Activated CD4-positive, alpha-beta memory T cell treated with anti-CD3 and anti-CD28 coated beads for 36 hours (primary cell): ENCODE data around the gene AMY1A. TPM values are rescaled to one million over a fixed set of nuclear protein-coding genes. Genes with fewer than 3 reads are reported as not detected.
"Not testable (repeated sequence)": the region's sequence is repeated elsewhere in the genome, so short reads cannot be mapped to it uniquely, and the experiment has no call there.

Experiments
- CTCF ChIA-PET: fragments of 350-600 bp; sonication (Branson Sonifier 250); formaldehyde crosslinking; loops from one replicate; lab custom pipeline; 2021; ENCODE audit warnings: antibody characterized with exemption, inconsistent platforms; lab: Charles Lee
- POLR2A ChIA-PET: fragments of 350-600 bp; sonication (Branson Sonifier 250); formaldehyde crosslinking; loops from one replicate; lab custom pipeline; 2021; ENCODE audit warnings: antibody characterized with exemption; lab: Charles Lee
- DNase-seq: peaks from one replicate; pipeline ENCODE4 v3.0.0-alpha.2; 2020
- H3K27ac Mint-ChIP-seq: one replicate; pipeline ENCODE4 v1.8.0; 2021; ENCODE audit warnings: mixed read lengths
- H3K27me3 Mint-ChIP-seq: one replicate; pipeline ENCODE4 v1.8.0; 2021; ENCODE audit warnings: mixed read lengths
- H3K36me3 Mint-ChIP-seq: one replicate; pipeline ENCODE4 v1.8.0; 2021; ENCODE audit warnings: mixed read lengths
- H3K4me1 Mint-ChIP-seq: one replicate; pipeline ENCODE4 v1.8.0; 2021; ENCODE audit warnings: low read depth, mixed read lengths
- H3K4me3 Mint-ChIP-seq: one replicate; pipeline ENCODE4 v1.8.0; 2021; ENCODE audit warnings: mild to moderate bottlenecking, mixed read lengths
- H3K9me3 Mint-ChIP-seq: one replicate; pipeline ENCODE4 v1.8.0; 2021; ENCODE audit warnings: mixed read lengths
- intact Hi-C: fragments of 100-400 bp; cut with micrococcal nuclease; formaldehyde crosslinking; loops from one replicate; pipeline ENCODE4 v1.15.1; 2023
- total RNA-seq, 2 experiments: library from RNA; stranded (reverse); gene quantifications; one replicate each; pipeline ENCODE4 v1.2.3, GENCODE V29; 2021

AMY1A gene
- not detected for total RNA-seq

DNA sequence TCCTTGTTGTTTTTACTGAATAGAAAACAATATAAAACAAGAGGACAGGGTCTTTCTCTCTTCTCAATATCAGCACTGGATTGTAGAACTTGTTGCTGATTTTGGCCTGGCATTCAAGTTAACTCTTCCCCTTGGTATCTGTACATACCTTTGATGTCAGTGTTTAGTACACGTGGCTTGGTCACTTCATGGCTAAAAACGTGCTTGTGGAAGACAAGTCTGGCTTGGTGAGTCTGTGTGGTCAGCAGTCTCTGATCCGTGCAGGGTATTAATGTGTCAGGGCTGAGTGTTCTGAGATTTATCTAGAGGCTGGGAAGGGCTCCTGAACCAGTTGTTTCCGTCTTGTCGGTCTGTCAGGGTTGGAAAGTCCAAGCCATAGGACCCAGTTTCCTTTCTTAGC, at the start of gene AMY1A:
Gene AMY1A (plus strand): TSS at position 301 of the 400 bp plus-strand sequence. CDS start 571 bp downstream, outside the sequence.
- intact Hi-C loops, POLR2A ChIA-PET, CTCF ChIA-PET, H3K27me3 Mint-ChIP-seq, H3K4me1 Mint-ChIP-seq, H3K9me3 Mint-ChIP-seq, H3K36me3 Mint-ChIP-seq, DNase-seq, H3K4me3 Mint-ChIP-seq, H3K27ac Mint-ChIP-seq: not testable (repeated sequence)

- Mint-ChIP-seq H3K4me3 (no peak overlapping the region), H3K9me3 (no peaks in the 10 kb centered on the region), H3K4me1 (no peaks in the 10 kb centered on the region), H3K36me3 (no peaks in the 10 kb centered on the region), H3K27ac (no peak overlapping the region), H3K27me3 (no peaks in the 10 kb centered on the region)
- POLR2A ChIA-PET = no interaction called here
- intact Hi-C loops = no loop called here
- no peak for DNase-seq
- CTCF ChIA-PET = no interaction called here
These were observed 39.2 kb upstream of the AMY1A start for GRCh38 chr1:103616362-103616761.

DNA sequence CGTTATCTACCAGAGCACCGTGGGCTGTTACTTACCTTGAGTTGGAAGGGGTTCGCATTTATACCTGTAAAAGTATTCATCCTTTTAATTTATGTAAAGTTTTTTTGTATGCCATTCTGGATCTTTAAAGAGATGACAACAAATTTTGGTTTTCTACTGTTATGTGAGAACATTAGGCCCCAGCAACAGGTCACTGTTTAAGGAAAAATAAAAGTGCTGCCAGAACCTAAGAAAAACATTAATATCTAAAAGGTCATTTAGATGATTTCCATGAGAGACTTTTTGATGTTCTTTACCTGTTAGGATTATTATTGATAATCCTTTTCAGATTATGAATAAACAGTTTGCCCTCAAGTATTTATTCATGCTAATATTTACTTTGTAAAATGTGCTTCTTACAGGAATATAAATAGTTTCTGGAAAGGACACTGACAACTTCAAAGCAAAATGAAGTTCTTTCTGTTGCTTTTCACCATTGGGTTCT, 38.5 kb upstream of the AMY1A start, which contains the start of gene AMY2A:
Gene AMY2A (plus strand): TSS at position 434 of the 484 bp plus-strand sequence. CDS start 14 bp downstream, at position 448.
- H3K9me3 Mint-ChIP-seq, H3K27me3 Mint-ChIP-seq, H3K36me3 Mint-ChIP-seq, H3K4me3 Mint-ChIP-seq, intact Hi-C loops, POLR2A ChIA-PET, H3K4me1 Mint-ChIP-seq, DNase-seq, H3K27ac Mint-ChIP-seq, CTCF ChIA-PET: not testable (repeated sequence)

GRCh38 chr1:103627436-103627835, 28.1 kb upstream of the AMY1A start:
- H3K27me3 Mint-ChIP-seq, DNase-seq, H3K4me1 Mint-ChIP-seq, CTCF ChIA-PET, H3K9me3 Mint-ChIP-seq, H3K36me3 Mint-ChIP-seq, H3K4me3 Mint-ChIP-seq, H3K27ac Mint-ChIP-seq, intact Hi-C loops, POLR2A ChIA-PET: not testable (repeated sequence)

DNA sequence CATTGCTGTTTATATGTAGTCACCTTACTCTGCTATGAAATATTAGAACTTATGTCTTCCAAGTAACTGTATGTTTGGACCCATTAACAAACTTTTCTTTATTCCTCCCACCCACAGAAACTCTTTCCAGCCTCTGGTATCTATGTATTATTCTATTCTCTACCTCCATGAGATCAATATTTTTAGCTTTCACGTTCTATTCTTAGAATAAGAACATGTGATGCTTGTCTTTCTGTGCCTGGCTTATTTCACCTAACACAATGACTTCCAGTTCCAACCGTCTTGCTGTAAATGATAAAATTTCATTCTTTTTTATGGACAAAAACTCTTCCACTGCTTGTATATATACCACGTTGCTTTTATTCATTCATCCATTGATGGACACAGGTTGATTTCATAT, 14.4 kb upstream of the AMY1A start:
- H3K9me3 Mint-ChIP-seq, H3K4me1 Mint-ChIP-seq, CTCF ChIA-PET, POLR2A ChIA-PET, H3K4me3 Mint-ChIP-seq, DNase-seq, H3K27ac Mint-ChIP-seq, H3K27me3 Mint-ChIP-seq, intact Hi-C loops, H3K36me3 Mint-ChIP-seq: not testable (repeated sequence)

GRCh38 chr1:103643908-103644307, 11.7 kb upstream of the AMY1A start:
- H3K9me3 Mint-ChIP-seq, DNase-seq, H3K27ac Mint-ChIP-seq, CTCF ChIA-PET, H3K4me1 Mint-ChIP-seq, H3K27me3 Mint-ChIP-seq, H3K36me3 Mint-ChIP-seq, POLR2A ChIA-PET, intact Hi-C loops, H3K4me3 Mint-ChIP-seq: not testable (repeated sequence)

DNA sequence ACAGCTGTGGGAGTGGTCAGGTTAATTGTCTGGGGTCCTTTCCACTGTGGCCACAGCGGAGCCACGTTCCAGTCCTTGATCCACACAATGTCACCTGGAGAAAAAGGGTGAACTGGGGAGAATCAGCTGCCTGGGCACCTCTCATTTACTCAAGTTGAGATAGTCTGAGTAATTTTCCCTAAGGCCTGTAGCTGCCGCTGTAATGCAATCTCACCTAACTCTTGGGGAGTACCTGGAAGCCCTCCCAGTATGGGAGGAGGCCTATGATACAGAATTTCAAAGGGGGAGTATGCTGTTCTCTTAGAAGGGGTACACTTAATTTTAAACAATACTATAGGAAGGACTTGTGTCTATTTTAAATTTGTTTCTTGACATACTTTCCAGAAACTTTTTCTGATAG, 5.3 kb upstream of the AMY1A start:
- H3K27me3 Mint-ChIP-seq, H3K27ac Mint-ChIP-seq, intact Hi-C loops, H3K4me3 Mint-ChIP-seq, DNase-seq, POLR2A ChIA-PET, H3K36me3 Mint-ChIP-seq, H3K9me3 Mint-ChIP-seq, H3K4me1 Mint-ChIP-seq, CTCF ChIA-PET: not testable (repeated sequence)

DNA sequence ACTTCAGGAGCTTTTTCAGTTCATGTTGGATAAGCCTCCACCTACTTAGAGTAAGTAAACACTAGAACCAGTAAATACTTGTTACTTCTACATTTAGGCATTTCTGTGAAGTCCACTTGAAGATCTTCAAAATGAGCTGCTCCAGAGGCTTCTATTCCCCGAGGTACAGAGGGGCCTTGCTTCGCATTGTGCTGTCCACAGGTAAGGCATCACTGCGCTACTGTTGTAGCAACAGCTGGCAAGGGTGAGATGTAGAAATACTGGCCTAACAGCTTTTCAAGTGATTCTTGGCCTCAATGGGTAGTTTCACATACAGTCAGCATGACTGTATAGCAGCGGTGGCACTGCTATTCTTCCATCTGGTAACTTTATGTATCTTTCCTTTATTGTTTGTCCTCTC, 4.7 kb upstream of the AMY1A start:
- H3K4me3 Mint-ChIP-seq, H3K36me3 Mint-ChIP-seq, CTCF ChIA-PET, H3K27ac Mint-ChIP-seq, H3K4me1 Mint-ChIP-seq, DNase-seq, H3K9me3 Mint-ChIP-seq, H3K27me3 Mint-ChIP-seq, POLR2A ChIA-PET, intact Hi-C loops: not testable (repeated sequence)

- POLR2A ChIA-PET, H3K9me3 Mint-ChIP-seq, H3K36me3 Mint-ChIP-seq, intact Hi-C loops, H3K27ac Mint-ChIP-seq, H3K4me3 Mint-ChIP-seq, CTCF ChIA-PET, H3K4me1 Mint-ChIP-seq, H3K27me3 Mint-ChIP-seq, DNase-seq: not testable (repeated sequence)
These were observed 1.4 kb upstream of the AMY1A start for GRCh38 chr1:103654133-103654532.

DNA sequence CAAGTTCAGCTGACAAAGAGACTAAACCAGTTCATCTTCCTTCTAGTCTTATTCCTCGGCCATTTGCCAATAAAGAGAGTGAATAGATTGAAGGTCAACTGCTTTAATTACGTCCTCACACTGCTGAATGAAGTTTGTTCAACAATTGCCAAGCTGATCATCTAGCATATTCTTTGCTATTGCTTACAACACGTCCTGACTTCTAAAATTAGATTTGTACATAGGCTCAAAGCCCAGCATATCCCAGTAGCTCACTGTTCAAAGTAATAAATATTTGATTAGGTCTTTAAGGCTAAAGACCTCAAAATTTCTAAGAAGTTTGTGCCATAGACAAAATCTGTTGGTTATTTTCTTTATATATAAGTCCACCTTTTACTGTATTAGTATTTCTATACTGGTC, 20.8 kb downstream of the AMY1A start:
- H3K27ac Mint-ChIP-seq, H3K27me3 Mint-ChIP-seq, DNase-seq, H3K36me3 Mint-ChIP-seq, H3K4me1 Mint-ChIP-seq, H3K4me3 Mint-ChIP-seq, CTCF ChIA-PET, H3K9me3 Mint-ChIP-seq, POLR2A ChIA-PET, intact Hi-C loops: not testable (repeated sequence)

- H3K27me3 Mint-ChIP-seq, CTCF ChIA-PET, DNase-seq, H3K4me1 Mint-ChIP-seq, H3K36me3 Mint-ChIP-seq, POLR2A ChIA-PET, H3K9me3 Mint-ChIP-seq, H3K4me3 Mint-ChIP-seq, intact Hi-C loops, H3K27ac Mint-ChIP-seq: not testable (repeated sequence)
These were observed 40.5 kb downstream of the AMY1A start, which contains the start of gene AMY1B for GRCh38 chr1:103696110-103696509. AMY1B (minus strand) TSS chr1:103696210; CDS start chr1:103695639, 571 bp downstream.

GRCh38 chr1:103697430-103697829, 41.9 kb downstream of the AMY1A start:
- H3K27me3 Mint-ChIP-seq, H3K4me3 Mint-ChIP-seq, POLR2A ChIA-PET, intact Hi-C loops, H3K27ac Mint-ChIP-seq, DNase-seq, H3K9me3 Mint-ChIP-seq, H3K36me3 Mint-ChIP-seq, H3K4me1 Mint-ChIP-seq, CTCF ChIA-PET: not testable (repeated sequence)

DNA sequence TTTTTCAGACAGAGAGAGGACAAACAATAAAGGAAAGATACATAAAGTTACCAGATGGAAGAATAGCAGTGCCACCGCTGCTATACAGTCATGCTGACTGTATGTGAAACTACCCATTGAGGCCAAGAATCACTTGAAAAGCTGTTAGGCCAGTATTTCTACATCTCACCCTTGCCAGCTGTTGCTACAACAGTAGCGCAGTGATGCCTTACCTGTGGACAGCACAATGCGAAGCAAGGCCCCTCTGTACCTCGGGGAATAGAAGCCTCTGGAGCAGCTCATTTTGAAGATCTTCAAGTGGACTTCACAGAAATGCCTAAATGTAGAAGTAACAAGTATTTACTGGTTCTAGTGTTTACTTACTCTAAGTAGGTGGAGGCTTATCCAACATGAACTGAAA, 45.1 kb downstream of the AMY1A start:
- H3K4me1 Mint-ChIP-seq, H3K9me3 Mint-ChIP-seq, H3K27ac Mint-ChIP-seq, intact Hi-C loops, H3K27me3 Mint-ChIP-seq, H3K4me3 Mint-ChIP-seq, DNase-seq, CTCF ChIA-PET, H3K36me3 Mint-ChIP-seq, POLR2A ChIA-PET: not testable (repeated sequence)
